ENCODE results near the gene TAS1R3.
"Not testable (repeated sequence)": the region's sequence is repeated elsewhere in the genome, so short reads cannot be mapped to it uniquely, and the experiment has no call there.

The TAS1R3 gene

DNA sequence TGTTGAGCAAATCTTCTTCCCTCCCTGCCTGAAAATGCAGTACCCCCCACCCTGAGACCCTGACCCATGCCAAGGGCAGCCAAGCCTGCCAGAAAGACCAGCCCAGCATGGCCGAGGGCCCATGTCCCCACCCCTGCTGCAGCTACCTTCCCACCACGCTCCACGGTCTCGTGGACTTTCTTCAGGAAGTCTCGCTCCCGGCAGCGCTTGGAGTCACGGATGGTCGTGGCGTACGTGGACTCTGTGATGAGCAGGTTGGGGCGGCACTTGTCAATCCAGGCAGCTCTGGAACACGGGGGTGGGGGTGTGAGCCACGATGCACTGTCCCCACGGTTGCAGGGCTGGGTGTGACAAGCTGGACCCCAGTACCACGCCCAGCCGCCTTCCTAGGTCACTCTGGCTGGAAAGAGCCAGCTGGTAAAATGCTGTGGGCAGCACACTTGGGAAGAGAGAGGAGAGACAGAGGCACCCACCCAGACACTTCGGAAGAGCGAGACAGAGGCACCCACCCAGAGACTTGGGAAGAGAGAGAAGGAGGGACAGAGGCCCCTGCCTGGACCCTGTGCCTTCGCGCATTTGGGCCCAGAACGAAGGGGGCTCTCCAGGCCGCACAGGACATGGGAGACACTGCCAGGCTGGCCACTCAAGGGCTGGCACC is 16.3 kb upstream of the TAS1R3 start:
- H4K20me1 ChIP-seq (ENCODE audit: low read depth, low read length) = no peaks in the 10 kb centered on the region
- H3K9me2 ChIP-seq (replicated peaks; ENCODE audit: insufficient read depth, low read length) = no peaks in the 10 kb centered on the region
- H3K27ac ChIP-seq (ENCODE audit: low read depth, low read length) = no peak overlapping the region
- no peaks in the 10 kb centered on the region for H3K9me3 ChIP-seq (ENCODE audit: insufficient read depth, low read length)
- H3K4me3 ChIP-seq (ENCODE audit: insufficient read depth, low read length, poor library complexity, severe bottlenecking) = no peak overlapping the region
- no peak overlapping the region for H2AFZ ChIP-seq (ENCODE audit: low read depth, low read length, severe bottlenecking)
- H3K4me2 ChIP-seq (ENCODE audit: low read depth, low read length, poor library complexity, severe bottlenecking) = no peak overlapping the region
- peaks cover 22% of the 10 kb centered on the region for H3F3A ChIP-seq (ENCODE audit: insufficient read depth)
- H3K9ac ChIP-seq (ENCODE audit: low read length) = no peak overlapping the region
- H3K27me3 ChIP-seq (ENCODE audit: low read length) = no peaks in the 10 kb centered on the region
- H3K36me3 ChIP-seq (ENCODE audit: low read length) = no peaks in the 10 kb centered on the region
- TF ChIP-seq, protein P1, sequence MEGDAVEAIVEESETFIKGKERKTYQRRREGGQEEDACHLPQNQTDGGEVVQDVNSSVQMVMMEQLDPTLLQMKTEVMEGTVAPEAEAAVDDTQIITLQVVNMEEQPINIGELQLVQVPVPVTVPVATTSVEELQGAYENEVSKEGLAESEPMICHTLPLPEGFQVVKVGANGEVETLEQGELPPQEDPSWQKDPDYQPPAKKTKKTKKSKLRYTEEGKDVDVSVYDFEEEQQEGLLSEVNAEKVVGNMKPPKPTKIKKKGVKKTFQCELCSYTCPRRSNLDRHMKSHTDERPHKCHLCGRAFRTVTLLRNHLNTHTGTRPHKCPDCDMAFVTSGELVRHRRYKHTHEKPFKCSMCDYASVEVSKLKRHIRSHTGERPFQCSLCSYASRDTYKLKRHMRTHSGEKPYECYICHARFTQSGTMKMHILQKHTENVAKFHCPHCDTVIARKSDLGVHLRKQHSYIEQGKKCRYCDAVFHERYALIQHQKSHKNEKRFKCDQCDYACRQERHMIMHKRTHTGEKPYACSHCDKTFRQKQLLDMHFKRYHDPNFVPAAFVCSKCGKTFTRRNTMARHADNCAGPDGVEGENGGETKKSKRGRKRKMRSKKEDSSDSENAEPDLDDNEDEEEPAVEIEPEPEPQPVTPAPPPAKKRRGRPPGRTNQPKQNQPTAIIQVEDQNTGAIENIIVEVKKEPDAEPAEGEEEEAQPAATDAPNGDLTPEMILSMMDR (IDR thresholded peaks at IDR 0.05; ENCODE audit: insufficient read depth, low read length, poor library complexity, severe bottlenecking) = no peak
- TF ChIP-seq EZH2phosphoT487 (conservative IDR thresholded peaks at IDR 0.05; ENCODE audit: low read length) = no peak
- H3K79me2 ChIP-seq (ENCODE audit: insufficient read depth, low read length) = peaks cover 7% of the 10 kb centered on the region

DNA sequence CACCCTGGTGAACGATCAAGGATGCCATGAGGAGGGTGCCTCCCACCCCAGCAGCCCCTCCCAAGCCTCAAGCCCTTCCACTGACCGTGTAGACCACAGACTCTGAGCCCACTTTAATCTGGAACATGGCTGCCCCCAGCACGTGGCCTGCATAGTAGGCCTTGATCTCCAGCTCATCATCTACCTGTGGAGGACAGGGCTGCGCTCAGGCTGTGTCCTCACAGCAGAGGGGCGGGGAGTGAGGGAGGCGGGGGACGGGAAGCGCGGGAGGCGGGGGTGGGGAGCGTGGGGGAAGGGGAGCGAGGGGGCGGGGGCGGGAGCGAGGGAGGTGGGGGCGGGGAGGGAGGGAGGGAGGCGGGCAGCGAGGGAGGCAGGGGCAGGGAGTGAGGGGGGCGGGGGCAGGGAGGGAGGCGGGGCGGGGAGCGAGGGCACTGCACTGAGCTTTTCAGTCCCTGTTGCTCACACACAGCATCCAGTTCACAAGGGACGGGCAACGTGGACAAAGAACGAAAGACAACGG is 15.6 kb upstream of the TAS1R3 start:
- H3K9me2 ChIP-seq (replicated peaks; ENCODE audit: insufficient read depth, low read length) = no peaks in the 10 kb centered on the region
- no peak overlapping the region for H2AFZ ChIP-seq (ENCODE audit: low read depth, low read length, severe bottlenecking)
- H3F3A ChIP-seq (ENCODE audit: insufficient read depth) = peaks cover 22% of the 10 kb centered on the region
- no peak overlapping the region for H3K4me2 ChIP-seq (ENCODE audit: low read depth, low read length, poor library complexity, severe bottlenecking)
- no peaks in the 10 kb centered on the region for H3K9me3 ChIP-seq (ENCODE audit: insufficient read depth, low read length)
- TF ChIP-seq, protein P1 (IDR thresholded peaks at IDR 0.05; ENCODE audit: insufficient read depth, low read length, poor library complexity, severe bottlenecking) = no peak
- TF ChIP-seq EZH2phosphoT487 (conservative IDR thresholded peaks at IDR 0.05; ENCODE audit: low read length) = no peak
- no peaks in the 10 kb centered on the region for H3K36me3 ChIP-seq (ENCODE audit: low read length)
- no peak overlapping the region for H3K4me3 ChIP-seq (ENCODE audit: insufficient read depth, low read length, poor library complexity, severe bottlenecking)
- no peaks in the 10 kb centered on the region for H4K20me1 ChIP-seq (ENCODE audit: low read depth, low read length)
- H3K27ac ChIP-seq (ENCODE audit: low read depth, low read length) = no peak overlapping the region
- H3K27me3 ChIP-seq (ENCODE audit: low read length) = no peaks in the 10 kb centered on the region
- H3K79me2 ChIP-seq (ENCODE audit: insufficient read depth, low read length) = peaks cover 14% of the 10 kb centered on the region
- no peak overlapping the region for H3K9ac ChIP-seq (ENCODE audit: low read length)

DNA sequence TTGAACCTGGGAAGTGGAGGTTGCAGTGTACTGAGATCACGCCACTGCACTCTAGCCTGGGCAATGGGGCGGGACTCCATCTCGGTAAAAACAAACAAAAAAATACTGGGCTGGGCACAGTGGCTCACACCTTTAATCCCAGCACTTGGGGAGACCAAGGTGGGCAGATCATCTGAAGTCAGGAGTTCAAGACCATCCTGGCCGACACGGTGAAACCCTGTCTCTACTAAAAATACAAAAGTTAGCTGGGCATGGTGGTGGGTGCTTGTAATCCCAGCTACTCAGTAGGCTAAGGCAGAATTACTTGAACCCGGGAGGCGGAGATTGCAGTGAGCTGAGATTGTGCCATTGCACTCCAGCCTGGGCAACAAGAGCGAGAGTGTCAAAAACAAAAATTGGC is 14.9 kb upstream of the TAS1R3 start:
- H3K4me3 ChIP-seq (ENCODE audit: insufficient read depth, low read length, poor library complexity, severe bottlenecking); H3K27ac ChIP-seq (ENCODE audit: low read depth, low read length); H3K9ac ChIP-seq (ENCODE audit: low read length); H3K36me3 ChIP-seq (ENCODE audit: low read length); H2AFZ ChIP-seq (ENCODE audit: low read depth, low read length, severe bottlenecking); H3K27me3 ChIP-seq (ENCODE audit: low read length); H3K9me2 ChIP-seq (replicated peaks; ENCODE audit: insufficient read depth, low read length); H4K20me1 ChIP-seq (ENCODE audit: low read depth, low read length); H3K4me2 ChIP-seq (ENCODE audit: low read depth, low read length, poor library complexity, severe bottlenecking); H3K9me3 ChIP-seq (ENCODE audit: insufficient read depth, low read length): not testable (repeated sequence)
- H3K79me2 ChIP-seq (ENCODE audit: insufficient read depth, low read length) = peaks cover 21% of the 10 kb centered on the region
- H3F3A ChIP-seq (ENCODE audit: insufficient read depth) = peaks cover 22% of the 10 kb centered on the region

DNA sequence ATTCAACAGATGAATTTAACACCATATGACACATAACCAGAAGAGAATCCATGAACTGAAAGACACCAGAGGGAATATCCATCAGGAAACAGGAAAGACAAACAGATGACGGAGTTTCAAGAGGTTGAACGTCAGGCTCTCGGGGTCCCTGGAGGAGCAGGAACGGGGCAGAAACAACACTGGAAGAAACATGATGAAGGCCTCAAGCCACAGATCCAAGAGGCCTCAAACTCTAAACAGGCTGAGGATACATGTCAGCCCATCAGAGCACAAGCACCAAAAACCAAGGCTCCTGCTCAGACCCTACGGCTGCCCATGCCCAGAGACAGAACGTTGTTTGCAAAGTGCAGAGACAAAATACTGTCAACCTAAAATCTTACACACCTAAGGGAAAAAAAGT is 13.7 kb upstream of the TAS1R3 start:
- Histone ChIP-seq H3K79me2 (ENCODE audit: insufficient read depth, low read length) (peaks cover 31% of the 10 kb centered on the region), H3K27me3 (ENCODE audit: low read length) (no peaks in the 10 kb centered on the region), H3K9ac (ENCODE audit: low read length) (no peak overlapping the region), H4K20me1 (ENCODE audit: low read depth, low read length) (no peaks in the 10 kb centered on the region), H2AFZ (ENCODE audit: low read depth, low read length, severe bottlenecking) (no peak overlapping the region), H3K36me3 (ENCODE audit: low read length) (no peaks in the 10 kb centered on the region), H3K9me3 (ENCODE audit: insufficient read depth, low read length) (no peaks in the 10 kb centered on the region), H3F3A (ENCODE audit: insufficient read depth) (peaks cover 22% of the 10 kb centered on the region), H3K4me2 (ENCODE audit: low read depth, low read length, poor library complexity, severe bottlenecking) (no peak overlapping the region), H3K27ac (ENCODE audit: low read depth, low read length) (no peak overlapping the region), H3K9me2 (replicated peaks; ENCODE audit: insufficient read depth, low read length) (no peaks in the 10 kb centered on the region), H3K4me3 (ENCODE audit: insufficient read depth, low read length, poor library complexity, severe bottlenecking) (no peak overlapping the region)
- TF ChIP-seq, protein P1 (IDR thresholded peaks at IDR 0.05; ENCODE audit: insufficient read depth, low read length, poor library complexity, severe bottlenecking) = no peak
- TF ChIP-seq EZH2phosphoT487 (conservative IDR thresholded peaks at IDR 0.05; ENCODE audit: low read length) = no peak

All from SU-DHL-6 (cell line).